DMS 273 treated with DMSO at 0.1 percent for 48 hours (cell line): ENCODE data around the gene GAS2L2.

Experiments used
- DNase-seq: peaks from one replicate; lab custom pipeline; 2025; lab: John Stamatoyannopoulos, UW

The GAS2L2 gene

GRCh38 chr17:35752945-35753764 is at the start of gene GAS2L2:
TSS of gene GAS2L2 (minus strand) at chr17:35753239. CDS start at chr17:35752850, 389 bp downstream.
- no peak for DNase-seq

DNA sequence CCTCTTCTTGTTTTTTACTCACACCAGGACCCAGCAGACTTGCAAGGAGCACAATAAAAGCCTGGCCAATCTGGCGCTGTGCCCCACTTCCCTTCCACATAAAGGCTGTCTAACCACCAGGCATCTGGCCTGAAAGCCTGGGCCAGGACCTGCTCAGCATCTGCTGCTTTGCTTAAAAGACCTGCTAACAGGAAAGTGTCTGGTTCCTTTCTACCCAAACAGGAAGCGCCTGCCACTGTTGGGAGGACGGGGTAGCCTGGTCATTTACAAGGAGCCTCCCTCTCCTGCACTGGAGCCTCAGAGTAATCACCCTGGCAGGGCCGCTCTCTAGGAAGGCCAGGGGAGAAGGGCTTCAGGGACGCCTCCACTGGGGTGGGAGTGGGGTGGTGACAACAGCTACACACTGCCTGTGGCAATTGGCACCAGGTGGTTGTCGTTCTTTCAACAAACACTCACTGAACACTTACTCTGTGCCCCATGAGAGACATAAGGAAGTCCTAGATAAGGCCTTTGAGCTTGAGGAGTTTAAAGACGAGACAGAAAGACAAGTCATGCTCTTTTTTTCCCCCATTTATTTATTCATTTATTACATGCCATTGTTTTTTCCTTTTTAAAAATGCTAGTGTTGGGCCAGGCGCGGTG is 48.7 kb upstream of the GAS2L2 start:
- DNase-seq = peak; percentile 97

DNA sequence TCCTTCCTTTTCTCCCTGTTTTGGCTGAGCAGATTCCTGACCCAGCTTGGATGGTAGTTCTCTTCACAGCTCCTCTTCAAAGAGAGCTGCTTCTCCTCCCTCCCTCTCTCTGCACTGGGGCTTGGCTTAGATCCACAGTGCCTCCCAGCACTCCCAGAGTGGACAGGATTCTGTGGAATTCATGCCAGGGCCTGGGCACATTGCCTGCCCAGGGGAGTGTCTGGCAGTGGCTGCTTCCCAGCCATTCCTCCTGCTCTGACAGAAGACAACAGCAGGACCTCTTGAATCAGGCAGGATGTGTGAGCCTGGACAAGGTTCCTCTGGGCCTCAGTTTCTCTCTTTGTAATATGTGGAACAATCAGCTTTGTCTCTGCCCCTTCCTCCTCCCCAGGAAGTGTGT is 46.9 kb upstream of the GAS2L2 start:
- peak; percentile 27 for DNase-seq

GRCh38 chr17:35797918-35798317 is 44.9 kb upstream of the GAS2L2 start:
- no peak for DNase-seq

DNA sequence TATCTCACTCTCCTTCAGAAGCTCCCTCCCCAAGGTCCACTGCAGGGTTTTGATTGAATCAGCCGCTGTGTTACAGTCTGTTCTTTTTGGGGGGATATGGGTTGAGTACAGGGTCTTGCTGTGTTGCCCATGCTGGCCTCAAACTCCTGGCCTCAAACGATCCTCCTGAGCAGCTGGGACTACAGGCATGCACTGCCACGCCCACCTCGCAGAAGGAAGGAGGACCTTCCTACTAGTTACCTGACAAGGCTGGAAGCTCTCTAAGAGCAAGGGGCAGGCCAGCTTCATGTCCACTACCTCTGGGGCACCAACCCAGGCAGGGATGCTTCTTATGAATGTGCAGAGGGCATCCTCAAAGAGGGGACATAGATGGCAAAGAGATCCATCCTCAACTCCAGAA is 44.3 kb upstream of the GAS2L2 start:
- no peak for DNase-seq

DNA sequence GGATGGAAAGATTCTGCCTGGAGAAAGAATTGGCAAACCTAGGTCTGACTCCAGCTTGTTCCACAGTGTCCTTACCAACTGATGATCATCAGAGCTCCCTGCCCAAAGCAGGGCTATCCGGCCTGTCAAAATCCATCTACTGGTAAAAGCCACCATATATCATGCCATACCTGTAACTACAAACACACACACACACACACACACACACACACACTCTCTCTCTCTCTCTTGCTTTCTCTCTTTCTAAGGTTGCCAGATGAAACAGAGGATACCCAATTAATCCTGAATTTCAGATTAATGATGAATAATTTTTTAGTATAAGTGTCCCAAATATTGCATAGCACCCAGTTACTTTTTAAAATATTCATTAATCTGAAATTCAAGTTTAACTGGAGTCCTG is 43.9 kb upstream of the GAS2L2 start:
- no peak for DNase-seq

DNA sequence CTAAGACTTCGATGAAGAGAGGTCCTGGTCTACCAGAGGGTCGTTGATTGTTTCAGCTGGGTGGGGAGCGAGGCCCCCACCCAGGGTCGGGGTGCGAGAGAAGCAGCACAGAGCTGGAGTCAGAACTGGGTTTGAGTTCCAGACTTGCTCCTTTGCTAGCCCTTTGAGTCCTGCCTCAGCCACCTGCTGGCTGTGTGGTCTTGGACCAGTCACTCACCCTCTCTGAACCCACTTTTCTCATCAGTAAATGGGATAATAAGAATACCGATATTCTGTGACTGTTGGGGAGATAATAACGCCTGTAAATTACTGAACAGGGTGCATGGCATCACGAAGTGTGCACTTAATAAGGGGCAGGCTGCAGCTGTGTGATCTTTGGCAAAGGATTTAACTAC is 42.8 kb upstream of the GAS2L2 start:
- no peak for DNase-seq

DNA sequence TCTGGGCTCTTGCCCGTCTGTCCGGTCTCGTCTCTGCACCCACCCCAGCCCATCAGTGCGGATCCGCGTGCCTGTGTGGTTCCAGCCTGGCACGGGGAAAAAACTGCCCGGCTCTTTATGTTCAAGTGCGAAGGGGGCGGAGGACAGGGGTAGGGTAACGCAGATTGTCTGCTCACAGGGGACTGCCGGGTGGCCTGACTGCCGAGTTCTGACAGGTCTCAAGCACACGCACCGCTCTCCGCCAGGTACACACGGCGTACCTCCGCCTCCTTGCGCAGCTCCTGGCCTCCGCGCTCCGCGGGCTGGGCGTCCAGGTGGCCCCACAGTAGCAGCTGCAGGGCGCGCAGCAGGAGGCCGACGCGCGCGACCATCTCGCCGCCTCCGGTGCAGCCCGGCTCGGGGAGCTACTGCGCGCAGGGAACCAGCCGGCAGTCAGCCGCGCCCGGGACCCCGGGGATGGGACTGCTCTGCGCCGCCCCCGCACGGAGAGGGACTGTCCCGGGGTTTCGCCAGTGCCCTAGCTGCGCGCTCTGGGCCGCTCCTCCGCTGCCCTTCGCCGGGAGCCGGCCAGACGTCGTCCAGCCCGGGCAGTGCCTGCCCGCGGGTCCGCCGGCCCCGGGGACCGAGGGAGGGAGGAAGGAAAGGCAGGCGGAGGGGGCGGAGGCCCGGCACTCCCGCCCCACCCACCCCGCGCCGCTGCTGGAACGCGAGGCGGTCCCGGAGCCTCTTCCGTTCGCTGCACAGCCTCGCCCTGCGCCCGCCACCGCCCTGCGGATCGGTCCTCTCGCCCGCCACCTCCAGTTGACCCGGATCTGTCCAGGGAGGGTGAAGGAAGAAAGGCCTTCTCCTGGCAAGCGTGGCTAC is 42.2 kb upstream of the GAS2L2 start, which contains the start of gene MMP28:
Gene MMP28, minus strand, starts transcription at position 635 of the 864 bp plus-strand sequence. Its CDS starts 264 bp downstream, at position 371.
- no peak for DNase-seq

DNA sequence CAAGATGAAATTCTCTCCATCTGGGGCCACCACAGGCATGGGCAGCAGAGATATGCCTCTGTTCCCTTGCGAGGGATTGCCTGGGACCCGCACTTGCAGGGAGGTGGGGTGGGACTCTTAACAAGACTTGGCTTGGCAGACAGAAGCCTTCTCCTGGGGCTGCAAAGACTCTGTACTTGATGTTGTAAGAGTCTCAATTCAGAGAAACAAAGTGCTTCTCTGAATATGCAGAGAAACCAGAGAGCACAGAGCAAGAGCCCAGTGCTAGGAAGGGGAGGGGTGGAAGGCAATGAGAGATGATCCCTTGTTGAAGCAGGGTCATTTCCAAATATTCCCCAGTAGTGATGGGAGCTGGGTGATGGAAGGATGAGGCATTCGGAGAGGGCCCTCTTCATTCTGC is 40.2 kb upstream of the GAS2L2 start:
- no peak for DNase-seq

DNA sequence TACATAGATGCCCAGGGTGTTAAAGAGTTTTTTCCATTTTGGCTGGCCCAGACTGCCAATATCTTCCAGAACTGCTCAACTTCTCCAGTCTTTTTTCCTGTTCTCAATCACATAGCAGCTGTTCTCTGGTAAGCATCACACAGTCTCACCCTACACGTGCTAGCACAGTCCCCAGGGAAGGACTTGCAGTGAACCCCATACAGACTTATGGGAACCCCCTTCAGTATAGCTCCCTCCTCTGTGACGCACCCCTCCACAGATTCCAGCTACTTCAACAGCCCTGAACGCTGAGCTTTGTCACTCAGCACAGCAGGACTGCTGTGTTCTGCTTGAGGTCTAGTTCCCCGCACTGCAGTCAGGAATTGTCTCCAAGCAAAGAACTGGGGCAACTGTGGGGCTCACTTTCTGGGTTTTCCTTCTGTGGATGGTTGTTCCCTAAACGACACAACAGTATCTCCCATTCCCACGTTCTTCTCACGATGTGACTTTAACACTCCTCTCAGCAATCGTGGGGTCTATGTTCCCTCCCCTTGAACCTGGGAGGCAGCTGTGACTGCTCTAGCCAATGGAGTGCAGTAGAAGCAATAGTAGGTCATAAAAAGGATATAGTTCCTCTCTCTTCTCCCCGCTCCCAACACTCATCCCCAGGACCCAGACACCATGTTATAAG is 38.8 kb upstream of the GAS2L2 start:
- no peak for DNase-seq

DNA sequence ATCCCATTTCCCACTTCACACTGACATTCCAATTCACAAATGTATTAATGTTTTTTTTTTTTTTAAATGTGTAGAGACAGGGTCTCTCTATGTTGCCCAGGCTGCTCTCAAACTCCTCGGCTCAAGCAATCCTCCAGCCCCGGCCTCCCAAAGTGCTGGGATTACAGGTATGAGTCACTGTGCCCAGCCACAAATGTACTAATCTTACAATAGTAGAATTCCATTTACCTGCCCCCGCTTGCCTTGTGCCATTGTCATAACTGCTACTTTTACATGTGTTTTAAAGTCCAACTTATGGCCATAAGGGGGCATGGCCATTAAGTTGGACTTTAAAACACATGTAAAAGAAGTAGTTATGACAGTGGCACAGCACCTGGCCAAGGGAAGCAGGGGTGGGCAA is 37.8 kb upstream of the GAS2L2 start:
- no peak for DNase-seq

- no peak for DNase-seq
Measured at GRCh38 chr17:35788477-35789368, 35.7 kb upstream of the GAS2L2 start.

- DNase-seq = no peak
Measured at GRCh38 chr17:35786941-35787432, 33.9 kb upstream of the GAS2L2 start.

DNA sequence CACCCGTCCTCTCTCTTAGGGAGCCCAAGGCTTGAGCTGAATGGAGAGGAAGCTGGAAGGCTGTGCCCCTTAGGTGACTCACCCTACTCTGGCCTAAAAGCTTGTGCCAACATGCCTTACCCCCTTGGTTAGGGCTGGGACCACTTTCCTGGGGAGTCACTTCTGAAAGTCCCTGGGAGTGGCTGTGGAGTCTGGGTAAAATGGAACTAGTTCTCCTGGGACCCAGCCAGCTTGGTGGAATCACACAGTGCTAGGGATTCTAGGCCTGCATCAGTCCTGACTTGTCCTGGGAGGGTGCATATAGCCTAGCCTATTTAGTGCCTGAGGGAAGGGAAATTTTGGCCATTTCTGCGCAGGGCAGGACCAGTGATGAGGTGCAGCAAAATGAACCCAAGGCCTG is 31.9 kb upstream of the GAS2L2 start:
- no peak for DNase-seq

DNA sequence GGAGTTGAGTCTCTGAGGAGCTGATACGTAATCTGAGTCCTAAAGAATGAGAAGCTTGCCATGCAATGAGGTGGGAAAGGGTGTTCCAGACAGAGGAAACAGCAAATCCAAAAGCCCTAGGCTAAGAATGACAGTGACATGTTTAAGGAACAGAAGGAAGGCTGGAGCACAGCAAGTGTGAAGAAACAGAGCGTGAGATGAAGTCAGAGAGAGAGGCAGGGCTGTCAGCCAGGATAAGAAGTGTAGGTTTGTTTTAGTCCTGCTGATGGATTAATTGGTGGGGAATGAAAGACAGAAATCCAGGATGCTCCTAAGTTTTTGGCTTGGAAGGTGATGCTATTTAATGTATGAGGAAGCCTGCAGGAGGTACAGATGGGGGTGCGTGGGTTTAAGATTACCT is 27.9 kb upstream of the GAS2L2 start:
- no peak for DNase-seq

DNA sequence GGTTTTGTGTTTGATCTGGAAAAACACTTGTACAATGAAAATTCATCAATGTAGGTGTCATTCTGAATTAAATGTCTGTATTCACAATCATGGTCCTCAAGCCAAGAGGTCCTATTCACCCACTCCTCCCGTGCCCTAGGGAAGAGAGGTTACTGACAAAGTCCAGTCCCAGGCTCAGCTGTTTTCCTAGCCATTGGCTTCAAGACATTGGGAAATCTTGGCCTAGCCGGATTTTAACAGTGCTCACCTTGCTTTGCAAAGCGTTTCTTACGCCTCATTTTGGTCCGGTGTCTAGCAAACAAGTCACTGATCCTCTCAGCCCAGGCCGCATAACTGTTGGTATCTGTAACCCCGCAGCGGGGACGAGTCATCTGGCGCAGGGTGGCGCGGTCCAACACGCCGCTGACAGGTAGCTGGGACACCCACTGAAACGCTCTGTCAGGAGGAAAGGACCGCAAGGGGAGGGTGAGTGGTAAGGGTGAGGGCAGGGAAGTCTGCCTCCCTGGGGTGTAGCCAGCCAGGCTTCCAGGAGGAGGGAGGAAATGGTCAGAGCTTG is 25.7 kb upstream of the GAS2L2 start:
- DNase-seq = no peak

DNA sequence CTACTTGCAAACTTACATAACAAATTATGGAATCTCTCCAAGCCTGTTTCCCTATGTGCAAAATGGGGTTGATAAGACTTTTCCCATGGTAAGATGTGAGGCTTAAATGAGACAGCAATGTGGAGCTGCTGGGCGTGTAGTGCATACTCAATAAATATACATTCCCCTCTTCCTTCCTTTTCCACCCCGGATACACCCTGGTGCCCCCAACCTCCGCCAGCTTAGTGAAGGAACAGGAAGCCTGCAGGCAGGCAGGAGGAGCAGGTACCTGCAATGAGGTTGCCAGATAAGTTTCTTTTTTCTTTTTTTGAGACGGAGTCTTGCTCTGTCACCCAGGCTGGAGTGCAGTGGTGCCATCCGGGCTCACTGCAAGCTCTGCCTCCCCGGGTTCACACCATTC is 22.5 kb upstream of the GAS2L2 start:
- no peak for DNase-seq

GRCh38 chr17:35775039-35775438 is 22.0 kb upstream of the GAS2L2 start:
- no peak for DNase-seq

- no peak for DNase-seq
Measured at GRCh38 chr17:35774499-35774898, 21.5 kb upstream of the GAS2L2 start.

DNA sequence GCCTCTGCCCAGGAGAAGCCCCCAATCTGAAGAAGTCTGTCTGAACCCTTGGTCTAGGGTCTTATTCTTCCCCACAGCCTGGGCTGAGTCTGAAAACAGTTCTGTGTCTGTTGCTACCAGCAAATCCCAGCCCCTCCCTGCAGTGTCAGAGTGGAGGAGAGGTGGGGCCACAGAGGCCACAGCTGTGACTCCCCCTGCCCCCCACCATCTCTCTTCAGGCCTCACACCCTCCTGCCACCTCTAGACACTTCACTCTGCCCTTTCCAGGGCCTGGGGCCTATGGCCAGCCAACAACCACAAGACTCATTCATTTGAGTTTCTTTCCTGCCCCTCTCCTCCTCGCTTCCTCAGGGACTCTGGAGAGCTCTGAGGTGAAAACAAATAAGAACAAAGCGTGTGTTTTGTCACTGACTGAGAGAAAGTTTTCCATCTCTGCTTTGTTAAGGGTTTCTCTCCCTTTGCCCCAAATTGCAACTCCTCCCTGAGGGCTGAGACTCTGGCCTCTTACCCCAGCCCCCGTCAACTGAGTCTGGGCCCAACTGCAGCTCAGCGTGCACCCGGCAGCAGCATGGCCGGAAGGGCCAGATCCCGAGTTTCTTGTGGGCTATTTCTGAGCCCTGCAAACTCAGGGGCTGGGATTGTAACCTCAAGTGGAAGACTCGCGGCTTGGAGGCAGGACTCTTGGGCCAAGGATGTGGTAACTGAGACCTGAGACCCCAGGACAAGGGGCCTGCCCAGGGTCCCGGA is 20.8 kb upstream of the GAS2L2 start:
- no peak for DNase-seq
